Limb (tissue), 2 donors: Measurements from ENCODE around the gene DCAKD.

Source experiments
- DNase-seq, 2 donors: peaks; one replicate each; pipeline ENCODE4 v3.0.0-alpha.2; 2016; ENCODE audit errors: extremely low spot score in 2 of 2

DCAKD gene

DNA sequence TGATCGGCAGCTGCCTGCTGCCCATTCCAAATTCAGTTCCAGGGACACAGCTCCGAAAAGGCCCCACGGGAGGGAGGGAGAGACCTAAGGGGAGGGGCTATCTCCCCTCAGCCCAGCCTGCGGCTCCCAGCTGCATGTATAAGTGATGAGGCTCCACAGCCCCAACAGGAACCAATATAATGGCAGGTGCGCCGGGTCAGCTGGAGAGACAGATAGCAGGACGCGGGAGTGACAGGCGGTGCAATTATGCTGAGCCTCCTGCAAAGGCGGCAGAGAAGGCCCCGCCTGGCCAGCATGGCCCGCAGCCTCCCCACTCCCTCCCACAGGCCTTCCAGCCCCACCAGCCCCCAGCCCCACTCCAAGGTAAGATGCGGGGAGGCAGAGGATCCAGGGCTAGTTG, 75.2 kb downstream of the DCAKD start:
- DNase-seq, result no peak
